SK-N-SH treated with all-trans-retinoic acid at 6 μM for 48 hours (cell line): Measurements from ENCODE around the gene SPG11.

Source experiments
- ATAC-seq: fragments of 200-7000 bp; cut with Tn5 transposase; 3 replicates; pipeline ENCODE4 v1.9.1; 2020; ENCODE audit warnings: mild to moderate bottlenecking, moderate library complexity
- ARNTL ChIP-seq: fragments of 450-650 bp; formaldehyde crosslinking; IDR thresholded peaks from 2 replicates; pipeline ENCODE4 v1.5.0; 2020; ENCODE audit warnings: low read depth, mild to moderate bottlenecking, moderate library complexity, borderline replicate concordance
- BACH2 ChIP-seq: fragments of 250-450 bp; sonication (Bioruptor Pico); IDR thresholded peaks from 2 replicates; pipeline ENCODE4 v1.9.0; 2021; ENCODE audit warnings: mild to moderate bottlenecking, borderline replicate concordance
- CREB5 ChIP-seq: fragments of 250-450 bp; sonication (Bioruptor Pico); IDR thresholded peaks from 2 replicates; pipeline ENCODE4 v1.5.1; 2020; ENCODE audit warnings: low read depth, mild to moderate bottlenecking, moderate library complexity
- CSRNP3 ChIP-seq: fragments of 250-450 bp; sonication (Bioruptor Pico); IDR thresholded peaks from 2 replicates; pipeline ENCODE4 v1.5.1; 2021; ENCODE audit warnings: mild to moderate bottlenecking, moderate library complexity
- PPARA ChIP-seq: fragments of 250-450 bp; sonication (Bioruptor Pico); IDR thresholded peaks from 2 replicates; pipeline ENCODE4 v1.5.0; 2020; ENCODE audit warnings: mild to moderate bottlenecking, borderline replicate concordance
- RARB ChIP-seq: fragments of 250-450 bp; sonication (Bioruptor Pico); IDR thresholded peaks from 2 replicates; pipeline ENCODE4 v1.8.0; 2021; ENCODE audit warnings: mild to moderate bottlenecking, moderate library complexity
- SNAI2 ChIP-seq: fragments of 250-450 bp; sonication (Bioruptor Pico); IDR thresholded peaks from 2 replicates; pipeline ENCODE4 v1.5.0; 2020; ENCODE audit warnings: mild to moderate bottlenecking, moderate library complexity
- TCF4 ChIP-seq: fragments of 250-450 bp; sonication (Bioruptor Pico); IDR thresholded peaks from 2 replicates; pipeline ENCODE4 v1.8.0; 2021; ENCODE audit warnings: mild to moderate bottlenecking, moderate library complexity, borderline replicate concordance
- TOX ChIP-seq: fragments of 250-450 bp; sonication (Bioruptor Pico); IDR thresholded peaks from 2 replicates; pipeline ENCODE4 v1.8.0; 2021; ENCODE audit warnings: mild to moderate bottlenecking, moderate library complexity, borderline replicate concordance
- ZC3H10 ChIP-seq: fragments of 250-450 bp; sonication (Bioruptor Pico); IDR thresholded peaks from 2 replicates; pipeline ENCODE4 v1.5.1; 2021; ENCODE audit warnings: mild to moderate bottlenecking, moderate library complexity
- ZFP3 ChIP-seq: fragments of 250-450 bp; sonication (Bioruptor Pico); IDR thresholded peaks from 2 replicates; pipeline ENCODE4 v1.5.0; 2020; ENCODE audit warnings: mild to moderate bottlenecking, moderate library complexity
- ZFP30 ChIP-seq: fragments of 450-650 bp; formaldehyde crosslinking; IDR thresholded peaks from 2 replicates; pipeline ENCODE4 v1.5.0; 2022; ENCODE audit warnings: mild to moderate bottlenecking, moderate library complexity
- ZNF565 ChIP-seq: fragments of 450-650 bp; formaldehyde crosslinking; conservative IDR thresholded peaks from 2 replicates; pipeline ENCODE4 v1.5.0; 2020; ENCODE audit warnings: low read depth, mild to moderate bottlenecking, moderate library complexity
- ZNF70 ChIP-seq: fragments of 450-650 bp; formaldehyde crosslinking; IDR thresholded peaks from 2 replicates; pipeline ENCODE4 v1.5.0; 2020; ENCODE audit warnings: mild to moderate bottlenecking, moderate library complexity
- ZNF8 ChIP-seq: fragments of 450-650 bp; formaldehyde crosslinking; IDR thresholded peaks from 2 replicates; pipeline ENCODE4 v1.5.0; 2020; ENCODE audit warnings: mild to moderate bottlenecking, moderate library complexity
- TF ChIP-seq, protein P1 (sequence below): fragments of 250-450 bp; sonication (Bioruptor Pico); IDR thresholded peaks from 2 replicates; pipeline ENCODE4 v1.8.0; 2021; ENCODE audit warnings: low read depth, mild to moderate bottlenecking, moderate library complexity, borderline replicate concordance
- TF ChIP-seq, protein P2 (sequence below): fragments of 250-450 bp; sonication (Bioruptor Pico); IDR thresholded peaks from 2 replicates; pipeline ENCODE4 v1.5.0; 2020; ENCODE audit warnings: mild to moderate bottlenecking, moderate library complexity

The SPG11 gene

DNA sequence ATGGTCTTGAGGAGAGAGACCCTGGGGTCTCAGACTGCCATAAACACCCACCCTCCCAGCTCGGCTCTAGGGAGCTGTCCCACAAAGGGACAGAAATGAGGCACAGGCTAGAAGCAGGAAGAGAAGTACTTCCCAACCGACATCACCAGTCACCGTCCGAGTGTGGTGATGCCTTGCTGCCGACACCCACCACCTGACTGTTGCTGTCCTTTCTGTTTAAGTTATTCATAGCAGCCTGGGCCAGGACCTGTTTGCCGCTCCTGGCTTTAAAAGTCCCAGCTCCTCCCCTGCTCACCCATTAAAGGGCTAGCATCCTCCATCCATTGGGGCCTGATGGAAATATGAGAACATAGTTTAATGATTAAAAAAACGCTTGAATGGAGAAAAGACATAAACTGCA lies 13.2 kb upstream of the SPG11 start (continued):
- TF ChIP-seq PPARA (CRISPR knock-in tag) = no peak
- no peak for TF ChIP-seq ZFP3
- TF ChIP-seq BACH2 (CRISPR knock-in tag) = no peak

DNA sequence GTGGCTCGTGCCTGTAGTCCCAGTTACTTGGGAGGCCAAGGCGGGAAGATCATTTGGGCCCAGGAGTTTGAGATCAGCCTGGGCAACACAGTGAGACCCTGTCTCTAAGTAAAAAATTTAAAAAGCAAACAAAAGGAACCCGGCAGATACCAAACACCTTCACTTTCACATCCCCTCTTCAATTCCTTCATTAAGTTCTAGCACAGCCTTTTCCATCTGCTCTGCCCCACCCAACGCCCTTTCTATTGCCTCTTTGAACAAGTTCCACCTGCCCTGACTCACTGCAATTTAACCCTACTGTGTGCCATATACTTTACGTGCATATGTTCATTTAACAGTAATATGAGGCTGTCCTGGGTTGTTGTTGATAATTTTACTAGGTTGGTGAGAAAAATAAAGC lies 12.4 kb upstream of the SPG11 start:
- ATAC-seq = no peak
- TF ChIP-seq ZNF565 (CRISPR knock-in tag) = no peak
- TF ChIP-seq ZFP30 = no peak
- TF ChIP-seq ZNF8 (CRISPR knock-in tag) = no peak
- no peak for TF ChIP-seq TOX (CRISPR knock-in tag)
- TF ChIP-seq SNAI2 (CRISPR knock-in tag) = no peak
- TF ChIP-seq, protein P1, sequence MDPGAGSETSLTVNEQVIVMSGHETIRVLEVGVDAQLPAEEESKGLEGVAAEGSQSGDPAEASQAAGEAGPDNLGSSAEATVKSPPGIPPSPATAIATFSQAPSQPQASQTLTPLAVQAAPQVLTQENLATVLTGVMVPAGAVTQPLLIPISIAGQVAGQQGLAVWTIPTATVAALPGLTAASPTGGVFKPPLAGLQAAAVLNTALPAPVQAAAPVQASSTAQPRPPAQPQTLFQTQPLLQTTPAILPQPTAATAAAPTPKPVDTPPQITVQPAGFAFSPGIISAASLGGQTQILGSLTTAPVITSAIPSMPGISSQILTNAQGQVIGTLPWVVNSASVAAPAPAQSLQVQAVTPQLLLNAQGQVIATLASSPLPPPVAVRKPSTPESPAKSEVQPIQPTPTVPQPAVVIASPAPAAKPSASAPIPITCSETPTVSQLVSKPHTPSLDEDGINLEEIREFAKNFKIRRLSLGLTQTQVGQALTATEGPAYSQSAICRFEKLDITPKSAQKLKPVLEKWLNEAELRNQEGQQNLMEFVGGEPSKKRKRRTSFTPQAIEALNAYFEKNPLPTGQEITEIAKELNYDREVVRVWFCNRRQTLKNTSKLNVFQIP = no peak
- no peak for TF ChIP-seq CSRNP3 (CRISPR knock-in tag)

GRCh38 chr15:44673639-44674038 lies 10.2 kb upstream of the SPG11 start:
- no peak for ATAC-seq
- no peak for TF ChIP-seq SNAI2 (CRISPR knock-in tag)
- TF ChIP-seq ARNTL (CRISPR knock-in tag) = no peak
- no peak for TF ChIP-seq ZNF8 (CRISPR knock-in tag)
- TF ChIP-seq TCF4 = no peak
- TF ChIP-seq, protein P2, sequence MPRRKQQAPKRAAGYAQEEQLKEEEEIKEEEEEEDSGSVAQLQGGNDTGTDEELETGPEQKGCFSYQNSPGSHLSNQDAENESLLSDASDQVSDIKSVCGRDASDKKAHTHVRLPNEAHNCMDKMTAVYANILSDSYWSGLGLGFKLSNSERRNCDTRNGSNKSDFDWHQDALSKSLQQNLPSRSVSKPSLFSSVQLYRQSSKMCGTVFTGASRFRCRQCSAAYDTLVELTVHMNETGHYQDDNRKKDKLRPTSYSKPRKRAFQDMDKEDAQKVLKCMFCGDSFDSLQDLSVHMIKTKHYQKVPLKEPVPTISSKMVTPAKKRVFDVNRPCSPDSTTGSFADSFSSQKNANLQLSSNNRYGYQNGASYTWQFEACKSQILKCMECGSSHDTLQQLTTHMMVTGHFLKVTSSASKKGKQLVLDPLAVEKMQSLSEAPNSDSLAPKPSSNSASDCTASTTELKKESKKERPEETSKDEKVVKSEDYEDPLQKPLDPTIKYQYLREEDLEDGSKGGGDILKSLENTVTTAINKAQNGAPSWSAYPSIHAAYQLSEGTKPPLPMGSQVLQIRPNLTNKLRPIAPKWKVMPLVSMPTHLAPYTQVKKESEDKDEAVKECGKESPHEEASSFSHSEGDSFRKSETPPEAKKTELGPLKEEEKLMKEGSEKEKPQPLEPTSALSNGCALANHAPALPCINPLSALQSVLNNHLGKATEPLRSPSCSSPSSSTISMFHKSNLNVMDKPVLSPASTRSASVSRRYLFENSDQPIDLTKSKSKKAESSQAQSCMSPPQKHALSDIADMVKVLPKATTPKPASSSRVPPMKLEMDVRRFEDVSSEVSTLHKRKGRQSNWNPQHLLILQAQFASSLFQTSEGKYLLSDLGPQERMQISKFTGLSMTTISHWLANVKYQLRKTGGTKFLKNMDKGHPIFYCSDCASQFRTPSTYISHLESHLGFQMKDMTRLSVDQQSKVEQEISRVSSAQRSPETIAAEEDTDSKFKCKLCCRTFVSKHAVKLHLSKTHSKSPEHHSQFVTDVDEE (CRISPR knock-in tag) = no peak
- TF ChIP-seq ZFP30 = no peak
- no peak for TF ChIP-seq ZFP3
- TF ChIP-seq TOX (CRISPR knock-in tag) = no peak
- no peak for TF ChIP-seq CREB5
- TF ChIP-seq RARB (CRISPR knock-in tag) = no peak

DNA sequence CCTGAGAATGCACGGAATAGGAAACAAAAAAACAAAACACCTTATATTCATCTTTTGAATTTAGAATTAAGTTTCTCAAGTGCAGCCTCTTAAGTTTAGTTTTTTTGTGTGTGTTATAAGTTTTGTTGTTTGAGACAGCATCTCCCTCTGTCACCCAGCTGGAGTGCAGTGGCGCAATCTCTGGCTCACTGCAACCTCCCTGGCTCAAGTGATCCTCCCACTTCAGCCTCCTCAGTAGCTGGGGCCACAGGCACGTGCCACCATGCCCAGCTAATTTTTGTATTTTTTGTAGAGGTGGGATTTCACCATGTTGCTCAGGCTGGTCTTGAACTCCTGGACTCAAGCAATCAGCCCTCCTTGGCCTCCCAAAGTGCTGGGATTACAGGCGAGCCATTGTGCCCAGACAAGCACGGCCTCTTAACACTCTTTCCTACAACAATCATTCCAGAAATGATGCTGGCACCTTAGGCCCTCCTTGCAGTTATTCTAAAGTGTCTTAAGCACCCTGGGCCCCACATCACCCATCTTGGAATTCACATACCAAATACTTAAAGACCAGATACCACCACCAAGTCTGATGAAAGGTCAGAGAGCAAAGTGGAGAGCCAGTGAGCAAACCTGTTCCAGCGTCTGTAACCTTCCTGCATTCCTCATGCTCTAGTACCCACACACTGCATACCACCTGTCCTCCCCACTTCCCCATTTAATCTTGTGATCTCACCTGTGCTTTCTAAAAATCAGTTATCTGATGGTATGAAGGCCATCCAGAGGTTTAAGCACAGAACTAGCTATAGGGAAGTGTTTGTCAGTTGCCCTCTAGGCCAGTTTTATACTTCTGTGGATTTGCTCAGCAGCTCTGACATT lies 6.9 kb upstream of the SPG11 start:
- ATAC-seq = no peak
- no peak for TF ChIP-seq ZNF565 (CRISPR knock-in tag)
- no peak for TF ChIP-seq CREB5
- no peak for TF ChIP-seq ZFP30
- no peak for TF ChIP-seq ZC3H10 (CRISPR knock-in tag)
- TF ChIP-seq, protein P2 (CRISPR knock-in tag) = no peak
- no peak for TF ChIP-seq ZNF70 (CRISPR knock-in tag)
- no peak for TF ChIP-seq ZNF8 (CRISPR knock-in tag)
